Fibroblast of lung (primary cell): ENCODE data around the gene SCMH1.
"Not testable (repeated sequence)": the region's sequence is repeated elsewhere in the genome, so short reads cannot be mapped to it uniquely, and the experiment has no call there.

ENCODE experiments used
- CTCF ChIP-seq, 2 donors: IDR thresholded peaks in 1 of 2; conservative IDR thresholded peaks in 1 of 2; 1 replicate in 1 of 2; 2 replicates in 1 of 2; pipeline ENCODE4 v1.5.1; 2011 to 2012; ENCODE audit warnings: low read length in 2 of 2, control low read depth in 1 of 2, inconsistent platforms in 1 of 2, low read depth in 1 of 2, mild to moderate bottlenecking in 1 of 2
- EZH2 ChIP-seq: IDR thresholded peaks from 2 replicates; pipeline ENCODE4 v1.5.1; 2012; ENCODE audit warnings: low read length, control low read depth, mild to moderate bottlenecking; ENCODE audit errors: missing control alignments

GRCh38 chr1:41211608-41212007 lies 30.5 kb downstream of the SCMH1 start:
- not testable (repeated sequence) for TF ChIP-seq CTCF (conservative IDR thresholded peaks at IDR 0.05 in 1 of 2, IDR thresholded peaks at IDR 0.05 in 1 of 2; ENCODE audit: low read depth in 1 of 2, low read length in 2 of 2); EZH2
